Glomerular endothelial cell (primary cell): ENCODE results near the gene TNFAIP3. TPM values are rescaled to one million over a fixed set of nuclear protein-coding genes. Genes with fewer than 3 reads are reported as not detected.
"Not testable (repeated sequence)": the region's sequence is repeated elsewhere in the genome, so short reads cannot be mapped to it uniquely, and the experiment has no call there.

Experiments
- DNase-seq: peaks from one replicate; pipeline ENCODE4 v3.0.0-alpha.2; 2011; ENCODE audit warnings: low read depth, low spot score; ENCODE audit errors: extremely low read depth
- total RNA-seq: library from RNA; depleted of rRNA; stranded (reverse); fragments of >200 nt; gene quantifications from 2 replicates; pipeline ENCODE4 v1.2.3, GENCODE V29; 2015

Gene TNFAIP3
- total RNA-seq, 1 donor from 2014 or later: 31.2 TPM

DNA sequence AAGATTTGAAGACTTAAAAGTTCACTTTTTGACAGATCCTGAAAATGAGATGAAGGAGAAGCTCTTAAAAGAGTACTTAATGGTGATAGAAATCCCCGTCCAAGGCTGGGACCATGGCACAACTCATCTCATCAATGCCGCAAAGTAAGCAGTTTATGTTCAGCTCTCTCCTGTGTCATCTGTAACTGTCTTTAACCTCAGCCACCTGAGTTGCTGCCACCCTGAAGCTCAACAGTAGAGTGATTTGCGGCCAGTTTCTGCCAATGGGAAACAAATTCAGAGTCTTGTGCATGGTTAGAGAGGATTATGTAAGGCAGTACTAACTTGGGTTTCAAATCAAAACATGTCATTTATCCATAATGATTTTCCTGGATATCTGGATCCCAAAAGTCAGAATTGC lies 10.1 kb downstream of the TNFAIP3 start:
- DNase-seq: no peak

DNA sequence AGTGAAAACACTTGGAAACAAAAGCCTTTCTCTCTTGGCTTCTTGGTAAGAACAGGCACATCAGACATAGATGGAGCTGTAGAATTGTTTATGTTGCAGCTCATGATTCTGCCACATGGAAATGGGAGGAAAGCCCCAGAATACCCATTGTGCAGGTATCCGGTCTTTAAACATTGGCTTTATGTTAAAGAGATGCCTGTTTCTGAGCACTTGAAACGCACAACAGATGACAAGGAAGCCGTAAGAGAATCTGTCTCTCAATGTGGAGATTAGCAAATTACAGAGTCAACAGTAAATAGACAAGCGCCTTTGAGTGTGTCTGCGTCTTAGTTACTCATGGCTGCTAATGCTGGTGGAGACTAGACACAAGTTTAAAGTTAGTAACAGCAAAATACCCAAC lies 10.5 kb downstream of the TNFAIP3 start:
- DNase-seq: no peak

DNA sequence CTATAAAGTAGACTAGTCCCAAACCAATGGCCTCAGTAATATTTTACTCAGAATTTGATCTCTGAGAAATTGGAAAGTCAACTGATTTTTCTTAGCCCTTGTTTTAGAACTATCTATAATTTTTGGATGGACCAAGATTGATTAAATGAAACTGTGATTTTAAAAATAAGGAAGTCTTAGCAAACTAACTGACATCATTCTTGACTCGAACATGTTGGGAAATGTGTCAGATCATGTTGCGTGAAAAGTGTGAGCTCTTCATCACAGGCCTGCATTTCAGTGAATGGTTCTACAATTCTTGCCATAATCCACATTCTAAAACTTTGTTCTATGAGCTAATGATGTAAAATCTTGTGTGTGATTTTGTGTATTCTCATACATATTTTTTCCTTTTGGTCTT lies 11.0 kb downstream of the TNFAIP3 start:
- DNase-seq: no peak

DNA sequence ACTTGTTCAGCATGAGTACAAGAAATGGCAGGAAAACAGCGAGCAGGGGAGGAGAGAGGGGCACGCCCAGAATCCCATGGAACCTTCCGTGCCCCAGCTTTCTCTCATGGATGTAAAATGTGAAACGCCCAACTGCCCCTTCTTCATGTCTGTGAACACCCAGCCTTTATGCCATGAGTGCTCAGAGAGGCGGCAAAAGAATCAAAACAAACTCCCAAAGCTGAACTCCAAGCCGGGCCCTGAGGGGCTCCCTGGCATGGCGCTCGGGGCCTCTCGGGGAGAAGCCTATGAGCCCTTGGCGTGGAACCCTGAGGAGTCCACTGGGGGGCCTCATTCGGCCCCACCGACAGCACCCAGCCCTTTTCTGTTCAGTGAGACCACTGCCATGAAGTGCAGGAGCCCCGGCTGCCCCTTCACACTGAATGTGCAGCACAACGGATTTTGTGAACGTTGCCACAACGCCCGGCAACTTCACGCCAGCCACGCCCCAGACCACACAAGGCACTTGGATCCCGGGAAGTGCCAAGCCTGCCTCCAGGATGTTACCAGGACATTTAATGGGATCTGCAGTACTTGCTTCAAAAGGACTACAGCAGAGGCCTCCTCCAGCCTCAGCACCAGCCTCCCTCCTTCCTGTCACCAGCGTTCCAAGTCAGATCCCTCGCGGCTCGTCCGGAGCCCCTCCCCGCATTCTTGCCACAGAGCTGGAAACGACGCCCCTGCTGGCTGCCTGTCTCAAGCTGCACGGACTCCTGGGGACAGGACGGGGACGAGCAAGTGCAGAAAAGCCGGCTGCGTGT lies 11.6 kb downstream of the TNFAIP3 start:
- DNase-seq: no peak

DNA sequence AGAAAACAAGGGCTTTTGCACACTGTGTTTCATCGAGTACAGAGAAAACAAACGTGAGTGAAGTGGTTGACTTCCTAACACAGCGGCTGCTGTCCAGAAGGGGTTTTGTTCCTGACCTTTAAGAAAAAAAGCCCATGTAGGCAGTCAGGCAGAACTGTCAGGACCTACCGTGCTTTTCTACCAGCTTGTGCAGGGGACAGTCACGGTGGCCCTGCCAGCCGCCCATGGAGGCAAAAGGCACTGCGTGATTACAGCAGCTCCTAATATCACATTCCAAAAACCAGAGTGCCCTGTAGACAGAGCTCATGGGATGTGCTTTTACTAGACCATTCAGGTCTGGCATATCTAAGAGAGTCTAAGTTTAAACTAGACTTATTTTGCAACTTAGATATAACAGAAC lies 12.2 kb downstream of the TNFAIP3 start:
- DNase-seq: no peak

DNA sequence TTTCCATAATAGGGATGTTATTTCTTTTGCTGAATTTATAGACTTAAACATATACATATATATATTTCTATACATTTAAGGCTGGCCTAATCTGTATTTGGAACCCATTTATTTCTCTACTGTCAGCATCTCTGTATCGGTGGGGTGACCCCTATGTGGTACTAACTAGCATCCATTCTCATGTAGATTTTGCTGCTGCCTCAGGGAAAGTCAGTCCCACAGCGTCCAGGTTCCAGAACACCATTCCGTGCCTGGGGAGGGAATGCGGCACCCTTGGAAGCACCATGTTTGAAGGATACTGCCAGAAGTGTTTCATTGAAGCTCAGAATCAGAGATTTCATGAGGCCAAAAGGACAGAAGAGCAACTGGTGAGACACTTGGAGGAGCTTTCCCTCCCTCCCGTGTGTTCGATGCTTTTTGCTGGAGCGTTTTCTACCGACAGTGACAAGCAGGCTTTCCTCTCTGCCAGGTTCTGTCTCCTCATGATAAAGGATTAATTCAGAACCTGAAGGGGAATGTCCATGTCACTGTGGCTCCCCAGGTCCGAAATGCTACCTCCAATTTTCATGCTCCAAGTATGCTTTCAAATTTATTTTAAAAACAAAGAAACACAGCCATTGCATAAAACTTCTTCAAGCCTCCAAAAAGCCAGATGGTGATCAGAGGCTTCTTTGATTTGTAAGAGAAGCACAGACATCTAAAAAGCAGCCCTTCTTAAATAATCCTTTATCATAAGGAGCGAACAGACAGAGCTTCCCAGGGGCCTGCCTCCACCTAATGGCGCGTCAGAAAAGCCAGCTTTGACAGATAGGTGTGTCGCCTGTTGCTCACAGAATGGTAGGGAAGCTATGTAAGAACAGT lies 13.1 kb downstream of the TNFAIP3 start:
- no peak for DNase-seq

DNA sequence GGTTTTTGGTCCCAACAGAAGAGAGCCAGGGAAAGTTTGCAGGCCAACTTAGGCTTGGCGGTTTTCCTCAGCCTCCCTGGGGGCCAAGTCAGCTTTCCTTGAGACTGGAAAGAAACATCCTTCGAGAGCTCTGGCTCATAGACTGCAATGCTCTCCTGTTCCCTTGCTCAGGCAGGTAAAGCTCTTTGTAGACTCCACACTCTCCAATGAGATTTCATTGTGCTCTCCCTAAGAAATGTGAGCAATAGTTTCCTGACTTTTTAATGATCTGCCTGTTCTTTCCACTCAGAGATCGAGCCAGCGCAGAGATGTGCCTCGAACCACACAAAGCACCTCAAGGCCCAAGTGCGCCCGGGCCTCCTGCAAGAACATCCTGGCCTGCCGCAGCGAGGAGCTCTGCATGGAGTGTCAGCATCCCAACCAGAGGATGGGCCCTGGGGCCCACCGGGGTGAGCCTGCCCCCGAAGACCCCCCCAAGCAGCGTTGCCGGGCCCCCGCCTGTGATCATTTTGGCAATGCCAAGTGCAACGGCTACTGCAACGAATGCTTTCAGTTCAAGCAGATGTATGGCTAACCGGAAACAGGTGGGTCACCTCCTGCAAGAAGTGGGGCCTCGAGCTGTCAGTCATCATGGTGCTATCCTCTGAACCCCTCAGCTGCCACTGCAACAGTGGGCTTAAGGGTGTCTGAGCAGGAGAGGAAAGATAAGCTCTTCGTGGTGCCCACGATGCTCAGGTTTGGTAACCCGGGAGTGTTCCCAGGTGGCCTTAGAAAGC lies 13.9 kb downstream of the TNFAIP3 start:
- DNase-seq: no peak

DNA sequence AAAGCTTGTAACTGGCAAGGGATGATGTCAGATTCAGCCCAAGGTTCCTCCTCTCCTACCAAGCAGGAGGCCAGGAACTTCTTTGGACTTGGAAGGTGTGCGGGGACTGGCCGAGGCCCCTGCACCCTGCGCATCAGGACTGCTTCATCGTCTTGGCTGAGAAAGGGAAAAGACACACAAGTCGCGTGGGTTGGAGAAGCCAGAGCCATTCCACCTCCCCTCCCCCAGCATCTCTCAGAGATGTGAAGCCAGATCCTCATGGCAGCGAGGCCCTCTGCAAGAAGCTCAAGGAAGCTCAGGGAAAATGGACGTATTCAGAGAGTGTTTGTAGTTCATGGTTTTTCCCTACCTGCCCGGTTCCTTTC lies 14.4 kb downstream of the TNFAIP3 start:
- DNase-seq: no peak

DNA sequence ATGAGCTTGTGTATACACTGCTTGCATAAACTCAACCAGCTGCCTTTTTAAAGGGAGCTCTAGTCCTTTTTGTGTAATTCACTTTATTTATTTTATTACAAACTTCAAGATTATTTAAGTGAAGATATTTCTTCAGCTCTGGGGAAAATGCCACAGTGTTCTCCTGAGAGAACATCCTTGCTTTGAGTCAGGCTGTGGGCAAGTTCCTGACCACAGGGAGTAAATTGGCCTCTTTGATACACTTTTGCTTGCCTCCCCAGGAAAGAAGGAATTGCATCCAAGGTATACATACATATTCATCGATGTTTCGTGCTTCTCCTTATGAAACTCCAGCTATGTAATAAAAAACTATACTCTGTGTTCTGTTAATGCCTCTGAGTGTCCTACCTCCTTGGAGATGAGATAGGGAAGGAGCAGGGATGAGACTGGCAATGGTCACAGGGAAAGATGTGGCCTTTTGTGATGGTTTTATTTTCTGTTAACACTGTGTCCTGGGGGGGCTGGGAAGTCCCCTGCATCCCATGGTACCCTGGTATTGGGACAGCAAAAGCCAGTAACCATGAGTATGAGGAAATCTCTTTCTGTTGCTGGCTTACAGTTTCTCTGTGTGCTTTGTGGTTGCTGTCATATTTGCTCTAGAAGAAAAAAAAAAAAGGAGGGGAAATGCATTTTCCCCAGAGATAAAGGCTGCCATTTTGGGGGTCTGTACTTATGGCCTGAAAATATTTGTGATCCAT lies 15.3 kb downstream of the TNFAIP3 start:
- DNase-seq: no peak

DNA sequence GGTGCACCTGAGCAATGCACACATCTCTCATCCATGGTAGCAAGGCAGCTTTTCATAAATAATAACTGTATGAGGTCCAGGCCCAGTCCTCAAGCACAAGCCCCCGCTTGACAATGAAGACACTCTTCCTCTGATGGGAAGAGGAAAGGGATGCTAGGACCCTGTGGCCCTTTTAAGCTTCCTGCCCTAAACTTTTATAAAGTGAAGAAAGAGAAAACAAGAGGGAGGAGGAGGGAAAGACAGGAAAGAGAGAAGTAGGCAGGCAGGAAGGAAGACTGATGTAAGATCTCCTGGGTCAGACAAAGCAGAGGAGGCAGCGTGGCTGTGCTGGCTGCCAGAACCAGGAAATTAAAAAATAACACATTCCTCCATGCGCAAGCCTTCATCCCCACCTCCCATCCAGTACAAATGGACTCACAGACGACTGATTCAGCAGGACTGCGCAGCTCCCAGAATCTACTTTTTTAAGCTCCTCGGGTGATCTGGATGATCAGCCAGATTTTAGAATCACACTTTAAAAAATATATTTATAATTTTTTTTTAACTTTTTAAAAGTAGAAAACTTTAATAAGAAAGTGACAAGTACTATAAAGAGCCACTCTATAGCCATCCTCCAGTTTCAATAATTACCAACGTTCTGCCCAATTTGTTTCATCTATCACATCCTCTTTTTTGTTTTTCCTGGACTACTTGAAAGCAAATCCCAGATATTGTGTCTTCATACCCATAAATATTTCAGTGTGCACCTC lies 16.5 kb downstream of the TNFAIP3 start:
- no peak for DNase-seq

DNA sequence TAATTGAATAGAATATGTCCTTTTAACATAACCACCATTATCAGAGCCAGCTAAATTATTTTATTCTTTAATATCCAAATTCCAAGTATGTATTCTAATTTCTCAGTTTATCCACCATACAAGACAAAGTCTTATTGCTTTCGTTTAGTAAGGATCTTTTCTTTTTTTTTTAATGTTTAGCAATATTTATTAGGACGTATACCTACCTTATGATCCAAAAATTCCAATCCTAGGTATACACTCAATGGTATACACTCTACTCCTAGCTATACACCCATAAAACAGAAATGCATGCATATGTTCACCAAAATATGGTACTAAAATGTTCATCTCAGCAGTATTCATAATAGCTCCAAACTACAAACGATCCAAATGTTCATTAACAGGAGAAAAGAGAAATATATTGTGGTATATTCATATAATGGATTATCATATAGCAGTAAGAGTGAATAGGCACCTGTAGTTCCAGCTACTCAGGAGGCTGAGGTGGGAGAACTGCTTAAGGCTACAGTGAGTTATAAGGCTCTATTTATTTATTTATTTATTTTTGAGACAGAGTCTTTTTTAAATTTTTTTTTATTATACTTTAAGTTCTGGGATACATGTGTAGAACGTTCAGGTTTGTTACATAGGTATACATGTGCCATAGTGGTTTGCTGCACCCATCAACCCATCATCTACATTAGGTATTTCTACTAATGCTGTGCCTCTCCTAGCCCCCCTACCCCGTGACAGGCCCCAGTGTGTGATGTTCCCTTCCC lies 17.3 kb downstream of the TNFAIP3 start:
- DNase-seq: no peak

DNA sequence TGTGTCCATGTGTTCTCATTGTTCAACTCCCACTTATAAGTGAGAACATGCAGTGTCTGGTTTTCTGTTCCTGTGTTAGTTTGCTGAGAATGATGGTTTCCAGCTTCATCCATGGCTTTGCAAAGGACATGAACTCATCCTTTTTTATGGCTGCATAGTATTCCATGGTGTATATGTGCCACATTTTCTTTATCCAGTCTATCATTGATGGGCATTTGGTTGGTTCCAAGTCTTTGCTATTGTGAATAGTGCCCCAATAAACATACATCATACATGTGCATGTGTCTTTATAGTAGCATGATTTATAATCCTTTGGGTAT lies 17.8 kb downstream of the TNFAIP3 start:
- not testable (repeated sequence) for DNase-seq

DNA sequence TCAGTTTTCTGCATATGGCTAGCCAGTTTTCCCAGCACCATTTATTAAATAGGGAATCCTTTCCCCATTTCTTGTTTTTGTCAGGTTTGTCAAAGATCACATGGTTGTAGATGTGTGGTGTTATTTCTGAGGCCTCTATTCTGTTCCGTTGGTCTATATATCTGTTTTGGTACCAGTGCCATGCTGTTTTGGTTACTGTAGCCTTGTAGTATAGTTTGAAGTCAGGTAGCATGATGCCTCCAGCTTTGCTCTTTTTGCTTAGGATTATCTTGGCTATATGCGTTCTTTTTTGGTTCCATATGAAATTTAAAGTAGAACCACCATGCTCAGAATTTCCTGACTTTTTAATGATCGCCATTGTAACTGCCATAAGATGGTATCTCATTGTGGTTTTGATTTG lies 19.2 kb downstream of the TNFAIP3 start:
- DNase-seq: not testable (repeated sequence)

DNA sequence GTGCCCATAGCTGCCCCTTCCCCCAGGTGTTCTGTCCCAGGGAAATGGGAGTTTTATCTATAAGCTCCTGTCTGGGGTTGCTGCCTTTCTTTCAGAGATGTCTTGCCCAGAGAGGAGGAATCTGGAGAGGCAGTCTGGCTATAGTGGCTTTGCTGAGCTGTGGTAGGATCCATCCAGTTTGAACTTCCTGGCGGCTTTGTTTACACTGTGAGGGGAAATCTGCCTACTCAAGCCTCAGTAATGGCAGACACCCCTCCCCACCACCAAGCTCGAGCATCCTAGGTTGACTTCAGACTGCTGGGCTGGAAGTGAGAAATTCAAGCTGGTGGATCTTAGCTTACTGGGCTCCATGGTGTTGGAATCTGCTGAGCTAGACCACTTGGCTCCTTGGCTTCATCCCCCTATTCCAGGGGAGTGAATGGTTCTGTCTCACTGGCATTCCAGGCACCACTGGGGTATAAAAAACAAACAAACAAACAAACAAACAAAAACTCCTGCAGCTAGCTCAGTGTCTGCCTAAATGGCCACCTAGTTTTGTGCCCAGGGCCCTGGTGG lies 24.0 kb downstream of the TNFAIP3 start:
- no peak for DNase-seq

DNA sequence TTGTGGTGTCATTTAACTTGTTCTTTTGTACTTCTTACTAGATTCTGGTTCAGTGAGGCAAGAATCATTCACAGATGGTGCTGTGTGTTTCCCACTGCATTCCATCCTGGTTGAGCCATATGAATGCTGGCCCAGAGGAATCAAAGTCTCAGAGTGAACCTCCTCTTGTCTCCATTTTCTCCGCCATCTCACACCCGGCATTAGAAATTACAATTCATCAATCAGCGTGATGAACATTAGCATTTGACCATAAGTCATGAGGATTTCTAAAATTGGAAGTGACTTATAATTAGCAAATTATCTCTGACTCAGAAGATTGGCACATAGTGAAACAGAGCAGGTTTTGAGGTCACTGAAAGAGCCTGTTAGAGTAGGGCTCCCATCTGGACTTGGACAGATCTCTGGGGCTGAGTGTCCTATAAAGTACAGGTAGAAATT lies 25.2 kb downstream of the TNFAIP3 start:
- no peak for DNase-seq

DNA sequence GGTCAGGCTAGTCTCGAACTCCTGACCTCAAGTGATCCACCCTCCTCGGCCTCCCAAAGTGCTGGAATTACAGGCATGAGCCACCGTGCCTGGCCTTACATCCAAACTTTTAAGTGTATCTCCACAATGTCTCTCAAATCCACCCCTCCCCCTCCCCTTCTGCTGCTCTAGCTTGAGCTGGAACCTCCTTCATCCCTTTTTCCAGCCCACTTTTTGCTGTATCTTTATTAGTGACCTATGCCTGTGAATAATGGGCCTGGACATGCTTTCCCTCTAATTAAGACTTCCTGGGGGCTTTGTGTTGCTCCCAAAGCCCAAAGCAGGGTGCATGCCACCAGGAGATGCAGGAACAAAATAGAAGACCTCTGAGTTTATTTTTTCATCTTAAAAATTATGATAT lies 26.1 kb downstream of the TNFAIP3 start:
- DNase-seq: no peak

DNA sequence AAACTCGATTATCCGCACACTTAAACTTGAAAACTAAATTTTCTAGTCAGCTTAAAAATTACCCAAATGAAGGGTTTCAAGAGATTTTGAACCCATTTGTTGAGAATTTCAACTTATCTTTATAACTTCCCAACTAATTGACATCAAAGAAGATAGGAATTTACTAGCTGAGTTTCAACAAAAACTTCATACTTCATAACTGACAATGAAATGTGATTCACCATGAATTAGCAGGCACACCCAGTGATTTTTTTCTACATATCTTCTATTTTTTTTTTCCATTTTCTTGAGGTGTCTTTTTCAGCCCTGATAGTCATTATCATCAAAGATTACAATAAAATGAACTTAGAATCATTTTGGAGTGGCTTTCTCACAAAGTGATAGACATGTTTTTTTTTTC lies 26.7 kb downstream of the TNFAIP3 start:
- DNase-seq: no peak

DNA sequence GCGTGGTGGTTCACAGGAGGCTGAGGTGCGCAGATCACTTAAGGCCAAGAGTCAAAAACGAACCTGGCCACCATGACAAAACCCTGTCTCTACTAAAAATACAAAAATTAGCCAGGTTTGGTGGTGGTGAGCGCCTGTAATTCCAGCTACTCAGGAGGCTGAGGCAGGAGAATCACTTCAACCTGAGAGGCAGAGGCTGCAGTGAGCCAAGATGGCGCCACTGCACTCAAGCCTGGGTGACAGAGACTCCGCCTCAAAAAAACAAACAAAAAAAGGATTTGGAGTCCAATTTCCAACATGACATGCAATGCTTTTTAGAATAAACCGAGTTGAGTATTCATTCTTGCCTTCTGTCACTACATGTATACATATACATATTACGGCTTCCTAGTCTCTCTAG lies 27.3 kb downstream of the TNFAIP3 start:
- not testable (repeated sequence) for DNase-seq

DNA sequence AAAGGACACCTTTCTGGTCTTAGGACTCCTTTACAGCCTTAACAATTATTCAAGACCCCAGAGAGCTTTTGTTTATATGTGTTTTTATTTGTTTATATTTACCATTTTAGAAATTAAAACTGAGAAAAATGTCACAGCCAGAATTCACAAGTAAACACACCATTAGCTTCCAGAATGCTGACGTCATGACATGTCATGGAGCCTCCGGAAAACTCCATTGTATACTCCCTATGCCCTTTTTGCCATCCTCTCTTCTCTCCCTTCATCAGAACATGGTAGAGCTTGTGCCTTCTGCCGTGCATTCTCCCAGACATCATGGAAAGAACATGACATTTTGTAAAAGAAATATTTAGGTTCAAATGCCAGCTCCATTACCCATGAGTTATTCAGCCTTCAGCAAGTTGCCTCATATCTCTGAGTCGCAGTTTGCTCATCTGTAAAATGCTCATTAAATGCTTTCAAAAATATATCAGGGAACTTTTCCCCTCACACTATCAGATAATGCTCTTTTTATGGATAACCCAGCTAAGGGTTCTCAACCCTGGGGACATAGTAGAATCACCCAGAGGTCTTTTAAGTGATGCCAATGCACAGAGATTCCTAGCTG lies 27.8 kb downstream of the TNFAIP3 start:
- no peak for DNase-seq
